ENCODE results near the gene CCSAP. TPM values are rescaled to one million over a fixed set of nuclear protein-coding genes. Genes with fewer than 3 reads are reported as not detected.
"Not testable (repeated sequence)": the region's sequence is repeated elsewhere in the genome, so short reads cannot be mapped to it uniquely, and the experiment has no call there.

CCSAP gene
- total and polyA plus RNA-seq, 5 experiments from 2014 or later = 1.2 to 9.2 (median 1.5) TPM

- H3K4me3 Mint-ChIP-seq = no peak overlapping the region
- H3K27me3 Mint-ChIP-seq = no peaks in the 10 kb centered on the region
- POLR2A ChIA-PET = no interaction called here
- H3K9me3 Mint-ChIP-seq = no peaks in the 10 kb centered on the region
- ATAC-seq (no peak), DNase-seq (no peak)
- H3K36me3 Mint-ChIP-seq = peaks cover 11 to 69% (median 28%) of the 10 kb centered on the region in 3 donors
- peaks cover 2 to 10% (median 5%) of the 10 kb centered on the region in 4 donors for H3K4me1 Mint-ChIP-seq
- H3K27ac Mint-ChIP-seq = peak overlapping the region in 6 of 10 donors; percentile 6 to 76 (median 54)
Observed at GRCh38 chr1:229293528-229294204, 49.2 kb downstream of the CCSAP start.

- peaks cover 7 to 23% (median 14%) of the 10 kb centered on the region in 4 donors for H3K4me1 Mint-ChIP-seq
- peaks cover 11 to 73% (median 33%) of the 10 kb centered on the region in 3 donors for H3K36me3 Mint-ChIP-seq
- POLR2A ChIA-PET, H3K27me3 Mint-ChIP-seq, H3K4me3 Mint-ChIP-seq, H3K27ac Mint-ChIP-seq, H3K9me3 Mint-ChIP-seq, ATAC-seq, DNase-seq: not testable (repeated sequence)
Observed at GRCh38 chr1:229291686-229292085, 51.2 kb downstream of the CCSAP start.

- DNase-seq (no peak), ATAC-seq (no peak)
- Mint-ChIP-seq H3K27ac (no peak overlapping the region), H3K36me3 (peaks cover 11 to 67% (median 33%) of the 10 kb centered on the region in 3 donors), H3K4me1 (peaks cover 14 to 36% (median 28%) of the 10 kb centered on the region in 4 donors), H3K27me3 (no peaks in the 10 kb centered on the region), H3K4me3 (no peak overlapping the region), H3K9me3 (no peaks in the 10 kb centered on the region)
- POLR2A ChIA-PET = interaction anchor here (0.6 kb wide), 1 partner anchor 15 kb away, joined by 3 read pairs; no protein-coding TSS in a partner anchor
Observed at GRCh38 chr1:229288516-229288915, 54.3 kb downstream of the CCSAP start.

- Mint-ChIP-seq H3K9me3 (peaks cover 0 to 2% (median 0%) of the 10 kb centered on the region in 9 donors), H3K36me3 (peaks cover 20 to 65% (median 41%) of the 10 kb centered on the region in 3 donors), H3K4me3 (no peak overlapping the region), H3K4me1 (peaks cover 20 to 48% (median 38%) of the 10 kb centered on the region in 4 donors), H3K27me3 (no peaks in the 10 kb centered on the region), H3K27ac (peak overlapping the region in 1 of 10 donors; percentile 62)
- ATAC-seq = no peak
- POLR2A ChIA-PET = no interaction called here
- DNase-seq = no peak
Observed at GRCh38 chr1:229287267-229287666, 55.6 kb downstream of the CCSAP start.

GRCh38 chr1:229286099-229286766 is 56.6 kb downstream of the CCSAP start:
- DNase-seq = no peak
- ATAC-seq = no peak
- peaks cover 21 to 61% (median 38%) of the 10 kb centered on the region in 3 donors for H3K36me3 Mint-ChIP-seq
- H3K4me3 Mint-ChIP-seq = peak overlapping the region in 1 of 10 donors; percentile 7
- peaks cover 0 to 2% (median 0%) of the 10 kb centered on the region in 9 donors for H3K9me3 Mint-ChIP-seq
- H3K27ac Mint-ChIP-seq = peak overlapping the region in 1 of 10 donors; percentile 36
- POLR2A ChIA-PET = no interaction called here
- H3K4me1 Mint-ChIP-seq = peaks cover 22 to 56% (median 46%) of the 10 kb centered on the region in 4 donors
- H3K27me3 Mint-ChIP-seq = no peaks in the 10 kb centered on the region

- POLR2A ChIA-PET = no interaction called here
Observed at GRCh38 chr1:229285440-229285839, 57.4 kb downstream of the CCSAP start.

GRCh38 chr1:229284887-229285286 is 58.0 kb downstream of the CCSAP start:
- peak overlapping the region in 1 of 10 donors; percentile 27 for H3K4me3 Mint-ChIP-seq
- no peak for ATAC-seq
- H3K4me1 Mint-ChIP-seq = peaks cover 22 to 68% (median 59%) of the 10 kb centered on the region in 4 donors
- peaks cover 10 to 55% (median 25%) of the 10 kb centered on the region in 3 donors for H3K36me3 Mint-ChIP-seq
- H3K27ac Mint-ChIP-seq = no peak overlapping the region
- H3K27me3 Mint-ChIP-seq = no peaks in the 10 kb centered on the region
- DNase-seq = no peak
- POLR2A ChIA-PET = no interaction called here
- peaks cover 0 to 2% (median 0%) of the 10 kb centered on the region in 9 donors for H3K9me3 Mint-ChIP-seq

More at GRCh38 chr1:229285440-229285839, 57.4 kb downstream of the CCSAP start:
- no peak for ATAC-seq
- H3K9me3 Mint-ChIP-seq = peaks cover 0 to 2% (median 0%) of the 10 kb centered on the region in 9 donors
- H3K27ac Mint-ChIP-seq = peak overlapping the region in 2 of 10 donors; percentile 0 to 56
- H3K27me3 Mint-ChIP-seq = no peaks in the 10 kb centered on the region
- DNase-seq = no peak
- H3K4me3 Mint-ChIP-seq = no peak overlapping the region
- peaks cover 20 to 64% (median 54%) of the 10 kb centered on the region in 4 donors for H3K4me1 Mint-ChIP-seq
- peaks cover 13 to 58% (median 30%) of the 10 kb centered on the region in 3 donors for H3K36me3 Mint-ChIP-seq

GRCh38 chr1:229283183-229283611 is 59.6 kb downstream of the CCSAP start:
- ATAC-seq (no peak), DNase-seq (no peak)
- H3K36me3 Mint-ChIP-seq = peaks cover 10 to 38% (median 15%) of the 10 kb centered on the region in 3 donors
- H3K9me3 Mint-ChIP-seq = peaks cover 0 to 2% (median 0%) of the 10 kb centered on the region in 9 donors
- H3K27me3 Mint-ChIP-seq = no peaks in the 10 kb centered on the region
- H3K27ac Mint-ChIP-seq = no peak overlapping the region
- H3K4me1 Mint-ChIP-seq = peaks cover 22 to 67% (median 63%) of the 10 kb centered on the region in 4 donors
- H3K4me3 Mint-ChIP-seq = peak overlapping the region in 1 of 10 donors; percentile 14
- POLR2A ChIA-PET = interaction anchor here (0.6 kb wide), 1 partner anchor 620 kb away, joined by 10 read pairs; no protein-coding TSS in a partner anchor

- Mint-ChIP-seq H3K9me3 (peaks cover 0 to 2% (median 0%) of the 10 kb centered on the region in 9 donors), H3K36me3 (peaks cover 10 to 29% (median 14%) of the 10 kb centered on the region in 3 donors), H3K4me1 (peaks cover 22 to 63% (median 57%) of the 10 kb centered on the region in 4 donors), H3K27ac (no peak overlapping the region), H3K4me3 (peak overlapping the region in 3 of 10 donors; percentile 14 to 39 (median 24)), H3K27me3 (no peaks in the 10 kb centered on the region)
- POLR2A ChIA-PET = no interaction called here
- ATAC-seq (no peak), DNase-seq (no peak)
Observed at GRCh38 chr1:229282295-229282823, 60.5 kb downstream of the CCSAP start.

GRCh38 chr1:229281339-229281926 is 61.4 kb downstream of the CCSAP start:
- DNase-seq (no peak), ATAC-seq (no peak)
- Mint-ChIP-seq H3K4me3 (peak overlapping the region in 2 of 10 donors; percentile 0 to 5), H3K4me1 (peaks cover 19 to 55% (median 54%) of the 10 kb centered on the region in 4 donors), H3K9me3 (peaks cover 0 to 2% (median 0%) of the 10 kb centered on the region in 9 donors), H3K36me3 (peaks cover 10 to 21% (median 11%) of the 10 kb centered on the region in 3 donors), H3K27me3 (no peaks in the 10 kb centered on the region), H3K27ac (no peak overlapping the region)
- POLR2A ChIA-PET = no interaction called here

- H3K4me3 Mint-ChIP-seq = peak overlapping the region in 2 of 10 donors; percentile 0 to 5
- no peak for ATAC-seq
- peaks cover 10 to 23% (median 11%) of the 10 kb centered on the region in 3 donors for H3K36me3 Mint-ChIP-seq
- peaks cover 20 to 58% (median 55%) of the 10 kb centered on the region in 4 donors for H3K4me1 Mint-ChIP-seq
- no peaks in the 10 kb centered on the region for H3K27me3 Mint-ChIP-seq
- DNase-seq = no peak
- POLR2A ChIA-PET = no interaction called here
- no peak overlapping the region for H3K27ac Mint-ChIP-seq
- H3K9me3 Mint-ChIP-seq = peaks cover 0 to 2% (median 0%) of the 10 kb centered on the region in 9 donors
Observed at GRCh38 chr1:229280921-229281320, 61.9 kb downstream of the CCSAP start.

Data from naive thymus-derived CD8-positive, alpha-beta T cell (primary cell).